ENCODE results near the gene CEPT1.

CEPT1 gene

DNA sequence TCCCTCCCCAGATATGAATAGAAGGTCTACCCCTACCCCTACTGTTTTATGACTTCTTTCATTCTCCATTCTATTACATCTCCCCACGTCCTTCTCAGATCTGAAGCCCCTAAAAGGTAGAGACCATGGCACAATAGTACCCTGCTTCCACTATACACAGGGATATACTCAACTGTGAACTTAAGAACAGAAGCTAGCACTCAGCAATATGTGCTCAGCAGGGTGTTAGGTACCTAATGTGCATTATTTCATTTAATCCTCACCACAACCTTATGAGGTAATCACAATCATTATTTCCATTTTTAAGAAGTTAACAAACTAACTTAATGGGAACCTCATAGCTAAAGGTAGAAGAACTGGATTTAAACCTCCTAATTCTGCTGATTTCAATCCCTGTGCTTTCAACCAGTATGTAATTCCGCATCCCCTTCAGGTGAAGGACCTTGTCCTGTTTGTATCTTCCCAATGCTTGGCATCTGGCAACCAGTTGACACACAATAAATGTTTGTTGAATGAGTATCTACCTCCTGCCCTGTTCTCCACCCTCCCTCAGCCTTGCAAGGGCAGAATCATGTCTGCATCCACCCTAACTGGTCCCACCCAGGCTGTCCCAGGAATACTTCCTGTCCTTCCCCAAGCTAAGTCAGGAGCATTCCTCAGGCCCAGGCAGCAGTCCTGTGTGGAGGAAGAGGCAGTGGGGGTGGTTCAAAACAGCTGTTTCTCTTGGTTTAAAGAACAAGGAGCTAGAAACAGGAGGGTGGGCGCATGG is 53.9 kb downstream of the CEPT1 start:
- DNase-seq: no peak

DNA sequence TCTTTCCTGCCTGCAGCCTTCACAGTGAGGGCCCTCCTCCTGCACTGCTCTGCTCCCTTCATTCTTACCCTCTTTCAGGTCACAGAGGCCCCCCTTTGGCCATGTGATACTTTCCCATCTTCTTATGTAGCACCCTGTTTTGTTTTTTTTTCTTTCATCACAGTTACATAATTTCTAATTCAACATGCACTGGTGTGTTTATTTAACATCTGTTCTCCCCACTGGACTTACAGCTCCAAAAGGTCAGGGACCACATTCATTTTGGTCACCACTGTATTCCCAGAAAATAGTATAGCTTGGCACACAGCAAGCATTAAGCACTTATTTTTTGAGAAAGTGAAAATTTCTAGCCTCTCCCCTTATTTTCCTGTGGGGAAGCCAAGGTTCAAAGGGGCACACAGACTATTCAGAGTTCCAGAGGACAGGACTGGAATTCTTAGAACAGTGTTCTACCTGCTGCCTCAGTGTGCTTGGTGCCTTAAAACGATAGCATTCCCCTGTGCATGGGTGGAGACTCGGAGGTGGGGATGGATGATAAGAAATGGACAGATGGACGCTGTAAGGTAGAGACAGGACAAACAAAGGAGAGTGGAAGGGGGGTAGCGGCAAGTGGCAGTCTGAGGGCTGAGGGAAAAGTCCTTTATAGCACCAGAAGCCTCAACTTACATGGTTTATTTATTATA is 55.1 kb downstream of the CEPT1 start:
- DNase-seq: no peak

DNA sequence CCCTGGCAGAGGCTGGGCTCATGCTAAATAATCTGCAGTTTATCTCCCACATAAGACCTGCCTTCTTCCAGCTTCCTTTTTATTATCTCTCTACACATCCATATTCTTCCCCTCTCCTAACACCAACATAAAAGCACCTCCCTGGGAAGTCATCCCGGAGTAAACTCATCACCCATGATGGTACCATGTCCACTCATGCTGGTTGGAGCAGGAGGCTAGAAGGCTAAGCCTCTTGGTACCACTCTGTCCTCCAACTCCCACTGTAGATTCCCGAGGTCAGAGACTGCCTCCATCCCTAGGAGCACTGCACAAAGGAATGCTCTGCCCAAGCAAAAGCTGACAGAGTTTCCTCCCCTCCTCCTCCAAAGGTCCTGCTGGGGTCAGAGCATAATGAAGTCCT is 56.2 kb downstream of the CEPT1 start:
- DNase-seq: no peak

GRCh38 chr1:111197598-111198284 is 57.7 kb downstream of the CEPT1 start:
- DNase-seq: peak; percentile 67

- DNase-seq: no peak
These were observed 58.8 kb downstream of the CEPT1 start for GRCh38 chr1:111198836-111199235.

DNA sequence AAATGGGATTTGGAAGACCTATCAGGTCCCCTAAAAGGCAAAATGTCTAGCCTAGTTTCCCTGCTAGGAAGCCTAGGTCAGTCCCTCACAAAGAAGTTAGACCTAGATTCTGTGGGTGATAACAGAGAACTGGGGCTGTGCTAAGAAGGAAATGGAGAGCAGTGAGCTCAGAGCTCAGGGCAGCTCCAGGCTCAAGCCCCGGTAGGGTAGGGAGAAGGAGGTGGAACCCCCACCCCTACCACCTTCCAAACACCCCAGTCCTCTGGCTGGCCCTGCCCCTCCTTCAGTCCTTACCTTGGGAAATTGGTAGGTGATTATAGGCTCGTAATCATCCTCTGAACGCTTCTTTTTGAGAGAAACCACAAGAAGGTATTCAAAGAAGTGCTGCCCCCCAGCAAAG is 59.3 kb downstream of the CEPT1 start:
- DNase-seq: peak; percentile 49

DNA sequence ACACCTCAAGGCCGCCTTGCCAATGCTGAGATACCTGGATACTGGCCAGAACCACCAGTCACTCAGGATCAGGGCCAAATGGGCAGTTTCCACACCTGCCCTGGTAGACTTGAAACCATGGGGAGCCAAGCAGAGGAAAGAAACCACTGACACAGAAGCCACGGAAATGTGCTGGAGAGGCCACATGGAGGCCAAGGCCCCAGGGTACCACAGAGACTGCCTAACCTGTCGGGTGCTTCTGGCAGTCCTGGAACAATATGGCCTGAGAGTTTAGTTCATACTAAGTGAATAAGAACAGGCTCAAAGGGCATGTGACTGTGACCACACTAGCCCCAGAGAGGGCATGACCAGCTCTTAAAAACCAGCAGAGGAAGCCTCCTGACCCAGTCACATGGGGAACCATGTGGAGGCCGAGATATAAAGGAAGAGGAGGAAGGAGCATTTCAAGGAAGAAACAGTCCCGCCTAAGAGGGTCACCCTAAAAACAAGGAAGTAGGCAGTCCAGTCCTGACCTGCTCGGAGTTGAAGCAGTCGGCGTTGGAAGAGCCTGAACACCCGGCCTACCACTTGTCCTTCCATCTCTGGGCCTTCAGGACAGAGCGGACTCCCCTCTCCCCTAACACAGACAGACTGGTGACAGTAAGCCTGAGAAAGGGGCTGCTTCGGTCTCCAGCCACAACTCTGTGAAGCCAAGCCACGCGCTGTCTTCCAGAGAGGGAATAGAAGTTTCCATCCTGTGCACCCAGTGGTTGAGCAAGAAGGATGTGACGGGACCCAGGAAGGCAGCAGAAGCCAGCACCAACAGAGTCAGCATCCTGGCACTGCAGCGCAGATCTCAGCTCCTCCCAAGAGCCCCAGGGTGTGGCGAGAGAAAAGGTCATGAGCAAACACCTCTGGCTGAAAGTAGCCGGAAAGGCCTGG is 60.1 kb downstream of the CEPT1 start, which contains the start of gene DENND2D:
Gene DENND2D (minus strand): TSS at position 766 of the 921 bp plus-strand sequence. CDS start 187 bp downstream, at position 579.
- DNase-seq: peak; percentile 66

DNA sequence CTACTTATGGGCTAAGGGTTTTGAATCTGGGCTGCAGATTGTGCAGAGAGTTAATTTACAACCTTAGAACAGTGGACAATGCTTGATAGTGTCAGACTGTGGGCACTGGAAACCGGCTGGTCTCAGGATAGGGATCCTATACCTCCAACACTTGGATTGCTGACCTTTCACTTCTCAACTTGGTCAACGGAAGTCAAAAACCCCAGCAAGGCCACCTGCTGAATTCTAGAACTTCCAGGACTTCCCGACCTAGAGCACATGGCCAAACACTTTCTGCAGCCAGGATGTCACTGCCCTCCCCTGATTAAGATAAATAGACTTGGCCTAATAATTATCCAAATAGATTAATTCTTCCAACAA is 60.8 kb downstream of the CEPT1 start:
- no peak for DNase-seq

DNA sequence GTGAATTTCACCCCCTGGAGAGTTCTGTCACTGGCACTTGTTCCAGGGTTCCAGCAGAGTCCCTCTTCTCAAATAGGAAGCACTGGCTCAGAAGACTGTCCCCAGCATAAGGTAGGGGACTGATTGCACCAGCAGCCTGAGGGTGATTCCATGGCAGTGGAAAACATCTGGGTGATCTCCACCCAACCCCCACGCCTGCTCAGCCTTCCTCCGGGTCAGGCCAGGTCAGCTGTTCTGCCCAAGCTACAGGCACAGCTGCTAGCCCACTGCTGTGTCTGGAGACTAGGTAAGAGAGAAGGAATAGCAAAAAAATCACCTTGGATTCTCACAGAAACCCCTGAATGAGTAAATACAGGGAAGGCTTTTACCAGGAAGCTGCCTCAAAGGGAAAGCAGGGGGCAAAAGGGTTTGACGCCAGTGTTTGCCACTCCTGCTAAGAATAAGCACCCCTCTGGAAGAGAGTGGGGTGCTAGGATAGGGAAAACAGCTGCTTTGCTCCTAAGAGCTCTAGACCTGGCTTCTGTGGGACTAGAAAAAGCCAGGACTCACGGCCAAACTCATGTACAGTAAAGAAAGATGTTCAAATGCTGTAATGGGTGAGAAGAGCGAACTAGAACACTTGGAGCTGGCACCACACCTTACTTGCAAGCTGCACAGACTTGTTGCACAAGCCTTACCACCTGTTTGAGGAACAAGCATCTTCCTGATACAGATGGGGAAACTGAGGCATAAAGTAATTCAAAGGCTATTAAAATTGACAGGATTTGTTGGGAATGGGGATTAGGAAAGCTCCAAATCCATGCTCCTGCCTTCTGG is 61.5 kb downstream of the CEPT1 start:
- DNase-seq: no peak

DNA sequence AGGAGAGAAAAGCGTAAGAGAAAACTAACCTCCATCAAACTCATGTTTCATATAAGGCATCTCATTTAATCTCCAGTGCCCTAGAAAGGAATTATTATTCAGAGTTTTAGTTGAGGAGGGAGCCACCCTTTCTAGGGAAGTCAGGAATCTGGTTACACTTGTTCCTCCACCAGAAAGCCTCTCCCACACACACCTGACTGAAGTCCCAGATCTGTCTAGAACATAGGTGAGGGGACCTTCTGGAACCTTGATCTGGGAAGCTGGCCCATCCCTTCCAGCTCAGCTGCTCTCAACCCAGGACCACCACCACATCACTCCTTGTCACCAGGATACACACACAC is 62.3 kb downstream of the CEPT1 start:
- DNase-seq: no peak

DNA sequence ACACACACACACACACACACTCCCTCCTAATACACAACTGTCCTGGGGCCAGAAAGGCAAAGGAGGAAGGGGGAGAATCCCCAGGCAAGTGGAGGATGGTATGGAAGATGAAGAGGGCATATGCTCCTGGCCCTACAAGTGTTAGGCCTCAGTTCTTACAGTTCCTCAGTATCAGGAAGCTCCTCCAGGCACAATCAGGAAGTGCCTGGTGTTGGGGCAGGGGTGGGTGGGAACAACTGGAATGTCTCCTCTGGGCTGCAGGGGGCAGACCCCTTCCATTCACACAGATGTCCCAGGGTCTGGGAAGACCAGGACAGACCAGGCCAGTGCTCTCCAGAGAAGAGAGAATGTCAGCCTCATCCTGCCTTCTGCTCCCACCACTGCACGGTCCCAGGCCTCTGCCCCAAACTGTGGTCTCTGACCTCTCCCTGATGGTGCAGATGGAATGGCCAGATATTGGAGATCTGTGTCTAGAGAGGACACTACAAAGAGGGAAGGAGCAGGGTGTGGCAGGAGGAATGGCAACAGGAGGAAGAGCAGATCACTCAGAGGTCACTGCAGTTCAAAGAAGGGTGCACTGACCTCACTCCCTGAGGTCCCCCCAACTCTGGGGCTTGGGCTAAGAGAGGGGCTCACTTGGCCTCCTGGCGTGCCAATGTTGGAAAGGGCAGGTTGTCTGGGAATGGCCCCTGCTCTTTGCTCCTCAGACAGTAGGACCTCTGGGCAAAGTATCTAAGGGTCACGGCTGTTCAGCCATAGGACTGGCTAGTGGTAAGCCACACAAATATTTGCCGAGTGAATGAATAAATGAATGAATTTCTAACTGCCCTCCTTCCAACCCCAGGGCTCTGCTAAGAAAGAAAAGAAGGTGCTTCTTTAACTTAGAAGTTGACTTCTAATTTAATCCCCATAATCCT is 62.9 kb downstream of the CEPT1 start:
- no peak for DNase-seq

DNA sequence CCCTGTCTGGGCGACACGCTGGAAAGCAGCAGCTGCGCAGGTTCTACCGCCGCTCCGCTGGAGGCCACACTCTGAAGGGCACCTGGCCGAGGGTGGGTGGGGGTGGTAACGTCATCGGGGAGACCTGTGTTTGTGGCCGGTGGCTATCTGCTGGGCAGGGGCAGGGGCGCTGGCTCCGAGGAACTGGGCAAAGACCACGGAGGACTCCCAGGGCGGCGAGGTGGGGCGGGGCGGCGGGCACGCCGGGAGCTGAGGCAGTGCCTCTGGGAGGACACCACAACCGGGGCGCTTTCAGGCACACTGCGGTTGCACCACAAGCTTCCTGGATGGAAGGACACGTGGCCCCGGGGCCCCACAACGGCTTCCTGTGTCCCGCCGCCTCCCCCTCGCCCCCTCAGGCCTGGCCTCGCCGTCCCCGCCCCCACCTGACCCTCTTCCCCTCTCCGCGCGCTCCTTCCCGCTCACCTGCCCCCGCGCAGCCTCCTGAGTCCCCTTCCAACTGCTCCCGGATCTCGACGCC is 63.7 kb downstream of the CEPT1 start:
- DNase-seq: peak; percentile 85

DNA sequence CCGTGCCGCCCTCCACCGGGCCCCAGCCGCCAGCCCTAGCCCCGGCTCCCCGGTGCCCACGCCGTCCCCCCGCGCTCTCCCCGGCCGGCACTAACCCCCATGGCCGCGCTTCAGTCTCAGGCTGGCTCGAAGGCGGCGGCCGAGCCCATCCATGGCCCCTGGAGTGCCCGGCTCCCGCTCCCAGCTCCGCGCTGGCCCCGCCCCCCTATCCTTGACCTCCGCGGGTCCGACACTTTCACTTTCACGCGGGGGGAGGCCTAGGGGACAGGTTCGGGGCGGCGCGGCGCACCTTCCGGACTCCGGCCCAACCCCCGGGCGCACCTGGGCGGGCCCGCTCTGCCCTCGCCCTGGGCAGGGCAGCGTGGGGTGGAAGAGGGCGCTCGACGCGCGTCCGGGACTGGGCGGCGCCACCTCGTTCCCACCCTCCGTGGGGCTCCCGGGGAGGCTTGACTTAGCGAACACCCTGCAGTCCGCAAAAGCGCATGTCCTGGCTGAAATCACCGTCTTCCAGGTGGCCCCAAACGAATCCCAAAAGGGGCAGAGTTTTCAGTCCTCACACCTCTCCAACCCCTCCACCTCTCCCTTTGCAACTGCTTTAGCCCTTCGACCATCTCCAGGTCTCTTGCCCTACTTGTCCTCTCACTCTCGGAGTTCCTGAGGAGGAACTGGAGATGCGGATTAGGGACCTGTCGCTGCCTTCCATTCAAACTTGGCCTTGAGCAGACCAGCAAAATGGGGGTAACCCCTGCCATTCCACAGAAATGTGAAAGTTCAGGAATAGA is 64.4 kb downstream of the CEPT1 start:
- DNase-seq: peak; percentile 72

DNA sequence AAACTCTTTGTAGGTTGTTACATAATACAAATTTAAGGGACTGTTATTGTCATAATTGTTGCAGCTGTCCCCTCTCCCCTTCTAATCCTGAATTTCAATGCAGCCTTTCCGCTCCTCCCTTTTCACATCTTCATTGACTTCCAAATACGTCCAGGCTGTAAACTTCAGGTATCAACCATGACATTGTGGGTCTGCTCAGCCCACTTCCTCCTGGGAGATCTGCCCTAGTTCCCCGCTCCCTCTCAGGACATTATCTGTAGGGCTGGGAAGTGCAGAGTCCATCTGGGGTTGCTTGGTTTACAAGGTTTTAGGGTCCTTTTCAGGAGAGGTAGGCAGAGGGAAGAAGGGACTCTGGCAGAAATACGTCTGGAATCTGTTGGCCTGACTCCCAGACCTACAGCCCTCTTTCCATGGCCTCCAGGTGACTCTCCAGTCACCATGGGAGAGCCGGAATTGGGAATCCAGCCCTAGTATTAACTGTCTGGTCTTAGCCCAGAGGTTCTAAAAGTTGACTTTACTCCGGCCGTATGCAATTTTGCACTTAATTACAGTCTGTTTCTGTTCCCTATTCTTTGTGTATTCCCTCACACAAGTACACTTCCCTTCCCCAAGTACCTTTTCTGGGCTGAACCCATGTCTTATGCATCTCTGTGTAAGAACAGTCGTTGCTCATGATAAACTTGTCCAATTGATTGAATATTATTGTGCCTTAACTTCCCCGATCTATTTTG is 65.1 kb downstream of the CEPT1 start:
- no peak for DNase-seq

DNA sequence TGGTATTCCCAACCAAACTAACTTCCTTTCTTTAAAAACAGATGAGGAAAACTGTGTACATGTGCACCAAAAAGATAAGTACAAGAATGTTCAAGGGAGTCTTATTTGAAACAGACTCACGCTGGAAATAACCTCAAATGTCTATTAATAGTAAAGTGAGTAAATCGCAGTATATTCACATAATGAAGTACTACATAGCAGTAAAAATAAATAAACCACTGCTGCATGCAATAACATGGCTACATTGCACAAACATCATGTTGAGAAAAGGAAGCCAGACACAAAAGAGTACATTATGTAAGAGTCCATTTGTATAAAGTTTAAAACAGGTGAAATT is 65.7 kb downstream of the CEPT1 start:
- no peak for DNase-seq

DNA sequence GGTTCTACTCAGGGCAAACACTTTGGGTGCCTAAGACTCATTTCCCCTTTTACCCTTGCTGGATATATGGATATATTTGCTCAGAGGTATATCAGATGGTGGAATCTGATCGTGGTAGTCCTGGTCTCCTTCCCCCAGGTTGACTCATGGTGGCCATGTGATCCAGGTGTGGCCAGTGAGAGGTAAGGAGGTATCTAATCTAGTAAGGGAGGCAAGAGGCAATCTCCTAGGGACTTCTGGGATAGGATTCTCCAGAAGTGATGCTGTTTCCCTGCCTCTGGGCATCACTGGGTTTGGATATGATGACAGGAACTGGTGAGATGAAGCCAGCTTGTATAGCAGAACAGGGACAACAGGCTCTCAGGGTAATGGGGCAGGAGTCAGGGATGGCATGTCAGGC is 68.9 kb downstream of the CEPT1 start:
- no peak for DNase-seq

DNA sequence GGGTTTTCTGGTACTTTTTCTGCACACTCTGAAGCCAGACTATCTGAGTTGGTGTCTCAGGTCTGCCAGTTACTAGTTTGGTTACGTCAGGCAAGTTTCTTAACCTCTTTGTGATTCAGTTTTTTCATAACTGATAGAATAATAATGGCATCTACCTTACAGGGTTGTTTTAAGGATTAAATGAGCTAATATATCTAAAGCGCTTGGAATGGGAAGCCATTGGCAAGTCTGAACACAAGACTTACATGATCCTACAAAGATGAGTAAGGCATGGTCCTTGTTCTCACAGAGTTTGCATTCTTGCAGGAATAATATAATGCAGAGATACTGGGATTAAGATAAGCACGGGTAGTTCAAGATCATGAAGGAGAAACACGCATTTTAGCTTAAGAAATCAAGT is 69.6 kb downstream of the CEPT1 start:
- DNase-seq: no peak

DNA sequence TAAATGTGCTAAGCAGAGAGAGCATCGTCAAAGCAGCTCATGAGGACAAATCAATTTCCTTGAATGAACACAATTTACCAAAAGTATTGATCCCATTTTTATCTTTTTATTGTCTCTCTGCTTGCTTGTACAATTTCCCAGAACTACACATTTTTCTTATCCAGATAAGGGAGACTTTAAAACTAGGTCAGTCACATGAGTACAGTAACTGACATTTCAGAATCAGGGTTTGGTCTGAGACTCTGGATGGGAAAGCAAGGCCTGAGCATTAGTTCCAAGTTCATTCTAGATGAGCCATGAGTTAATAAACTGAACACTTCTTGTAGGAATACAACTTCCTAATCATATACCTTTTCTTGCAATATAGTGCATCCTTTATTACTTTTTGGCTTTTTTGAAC is 71.9 kb downstream of the CEPT1 start:
- no peak for DNase-seq

DNA sequence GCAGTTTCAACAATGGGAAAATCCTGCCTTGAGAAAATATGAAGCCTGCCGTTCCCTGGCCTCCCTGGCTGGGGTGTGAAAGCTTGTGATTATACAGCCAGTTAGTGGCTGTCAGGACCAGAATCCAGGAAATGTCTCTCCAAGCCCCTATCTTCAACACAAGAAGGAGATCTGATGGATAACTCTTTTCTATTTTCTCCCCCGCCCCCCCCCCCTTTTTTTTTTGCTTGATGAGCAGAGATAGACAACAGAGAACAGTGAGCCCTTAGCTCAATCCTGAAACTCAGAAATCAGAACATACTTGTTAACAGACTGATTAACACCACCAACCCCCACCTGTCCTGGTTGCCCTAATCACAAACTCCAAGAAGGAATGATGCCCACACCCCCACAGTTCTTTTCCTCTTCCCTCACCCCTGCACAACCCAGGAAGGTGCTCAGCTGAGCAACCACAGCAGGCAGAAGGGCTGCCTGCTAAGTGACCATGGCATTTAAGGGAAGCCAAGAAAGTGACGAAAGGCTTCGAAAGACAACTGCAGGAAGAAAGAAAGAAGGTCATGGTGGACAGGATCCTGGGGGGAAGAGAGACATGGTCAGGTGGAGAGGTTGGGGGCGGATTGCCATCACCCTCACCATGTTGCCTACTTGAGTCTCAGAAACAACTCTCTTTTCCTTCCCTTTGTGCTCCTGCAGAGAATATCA is 72.8 kb downstream of the CEPT1 start:
- DNase-seq: no peak
